H1 (cell line): ENCODE data around the gene VPS51.

Experiments
- EP300 ChIP-seq, 2 experiments: IDR thresholded peaks; 1 replicate in 1 of 2; 2 replicates in 1 of 2; pipeline ENCODE4 v1.6.1; 2011 to 2012; ENCODE audit warnings: low read depth in 2 of 2, low read length in 2 of 2, mild to moderate bottlenecking in 2 of 2, borderline replicate concordance in 1 of 2, inconsistent platforms in 1 of 2, moderate library complexity in 1 of 2
- EZH2 ChIP-seq: fragments of 200-600 bp; sonication (generic); IDR thresholded peaks from 2 replicates; pipeline ENCODE4 v1.7.1; 2012; ENCODE audit warnings: low read depth, mild to moderate bottlenecking, moderate library complexity, low read length, inconsistent platforms; ENCODE audit not compliant: severe bottlenecking
- HDAC2 ChIP-seq, 2 experiments: fragments of 300-600 bp in 1 of 2; sonication (generic) in 1 of 2; IDR thresholded peaks; 2 replicates each; pipeline ENCODE4 v1.6.1; 2011 to 2012; ENCODE audit warnings: low read depth in 2 of 2, low read length in 2 of 2, mild to moderate bottlenecking in 2 of 2, moderate library complexity in 2 of 2, borderline replicate concordance in 1 of 2, inconsistent platforms in 1 of 2
- TF ChIP-seq, protein P1 (sequence below), 3 experiments: IDR thresholded peaks; 1 replicate in 2 of 3; 2 replicates in 1 of 3; pipeline versions ENCODE4 v1.5.1 to v1.6.1; 2011; ENCODE audit warnings: low read length in 3 of 3, mild to moderate bottlenecking in 3 of 3, inconsistent platforms in 2 of 3, low read depth in 1 of 3, moderate library complexity in 1 of 3; ENCODE audit not compliant: insufficient read depth in 1 of 3; ENCODE audit errors: control extremely low read depth in 1 of 3
- TF ChIP-seq, protein P2 (sequence below): IDR thresholded peaks from 2 replicates; pipeline ENCODE4 v1.6.1; 2012; ENCODE audit warnings: low read length, inconsistent platforms

DNA sequence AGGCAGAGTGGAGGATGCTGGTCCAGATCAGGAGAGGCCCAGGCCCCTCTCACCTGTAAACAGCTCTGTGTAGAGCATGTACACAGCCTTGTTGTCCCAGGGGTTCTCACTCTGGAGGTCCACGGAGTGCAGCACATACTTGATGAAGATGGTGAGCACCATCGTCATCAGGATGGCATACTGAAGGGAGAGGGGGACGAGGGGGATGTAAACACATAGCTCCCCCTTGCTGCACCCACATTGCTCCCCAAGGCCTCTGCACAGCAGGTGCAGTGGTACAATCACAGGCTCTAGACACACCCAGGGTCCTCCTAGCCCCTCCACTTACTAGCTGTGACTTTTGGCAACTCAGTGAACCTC is 35.4 kb downstream of the VPS51 start:
- TF ChIP-seq EZH2 (no peak), EP300 (IDR thresholded peaks at IDR 0.05; ENCODE audit: borderline replicate concordance in 1 of 2, low read depth in 2 of 2, low read length in 2 of 2) (no peak), HDAC2 (IDR thresholded peaks at IDR 0.05; ENCODE audit: borderline replicate concordance in 1 of 2, low read depth in 2 of 2, low read length in 2 of 2) (no peak)
- TF ChIP-seq, protein P1, sequence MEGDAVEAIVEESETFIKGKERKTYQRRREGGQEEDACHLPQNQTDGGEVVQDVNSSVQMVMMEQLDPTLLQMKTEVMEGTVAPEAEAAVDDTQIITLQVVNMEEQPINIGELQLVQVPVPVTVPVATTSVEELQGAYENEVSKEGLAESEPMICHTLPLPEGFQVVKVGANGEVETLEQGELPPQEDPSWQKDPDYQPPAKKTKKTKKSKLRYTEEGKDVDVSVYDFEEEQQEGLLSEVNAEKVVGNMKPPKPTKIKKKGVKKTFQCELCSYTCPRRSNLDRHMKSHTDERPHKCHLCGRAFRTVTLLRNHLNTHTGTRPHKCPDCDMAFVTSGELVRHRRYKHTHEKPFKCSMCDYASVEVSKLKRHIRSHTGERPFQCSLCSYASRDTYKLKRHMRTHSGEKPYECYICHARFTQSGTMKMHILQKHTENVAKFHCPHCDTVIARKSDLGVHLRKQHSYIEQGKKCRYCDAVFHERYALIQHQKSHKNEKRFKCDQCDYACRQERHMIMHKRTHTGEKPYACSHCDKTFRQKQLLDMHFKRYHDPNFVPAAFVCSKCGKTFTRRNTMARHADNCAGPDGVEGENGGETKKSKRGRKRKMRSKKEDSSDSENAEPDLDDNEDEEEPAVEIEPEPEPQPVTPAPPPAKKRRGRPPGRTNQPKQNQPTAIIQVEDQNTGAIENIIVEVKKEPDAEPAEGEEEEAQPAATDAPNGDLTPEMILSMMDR (IDR thresholded peaks at IDR 0.05; ENCODE audit: control extremely low read depth in 1 of 3, insufficient read depth in 1 of 3, low read depth in 1 of 3, low read length in 3 of 3), result no peak
- TF ChIP-seq, protein P2, sequence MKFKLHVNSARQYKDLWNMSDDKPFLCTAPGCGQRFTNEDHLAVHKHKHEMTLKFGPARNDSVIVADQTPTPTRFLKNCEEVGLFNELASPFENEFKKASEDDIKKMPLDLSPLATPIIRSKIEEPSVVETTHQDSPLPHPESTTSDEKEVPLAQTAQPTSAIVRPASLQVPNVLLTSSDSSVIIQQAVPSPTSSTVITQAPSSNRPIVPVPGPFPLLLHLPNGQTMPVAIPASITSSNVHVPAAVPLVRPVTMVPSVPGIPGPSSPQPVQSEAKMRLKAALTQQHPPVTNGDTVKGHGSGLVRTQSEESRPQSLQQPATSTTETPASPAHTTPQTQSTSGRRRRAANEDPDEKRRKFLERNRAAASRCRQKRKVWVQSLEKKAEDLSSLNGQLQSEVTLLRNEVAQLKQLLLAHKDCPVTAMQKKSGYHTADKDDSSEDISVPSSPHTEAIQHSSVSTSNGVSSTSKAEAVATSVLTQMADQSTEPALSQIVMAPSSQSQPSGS, result no peak
